ENCODE measurements around the gene MEIS1. TPM values are rescaled to one million over a fixed set of nuclear protein-coding genes. Genes with fewer than 3 reads are reported as not detected.
A peak's percentile ranks its signal among the peaks of the same experiment; 100 is the strongest.

MEIS1 gene
- total RNA-seq, 4 donors from 2014 or later = 25.9 to 129 (median 28.8) TPM

DNA sequence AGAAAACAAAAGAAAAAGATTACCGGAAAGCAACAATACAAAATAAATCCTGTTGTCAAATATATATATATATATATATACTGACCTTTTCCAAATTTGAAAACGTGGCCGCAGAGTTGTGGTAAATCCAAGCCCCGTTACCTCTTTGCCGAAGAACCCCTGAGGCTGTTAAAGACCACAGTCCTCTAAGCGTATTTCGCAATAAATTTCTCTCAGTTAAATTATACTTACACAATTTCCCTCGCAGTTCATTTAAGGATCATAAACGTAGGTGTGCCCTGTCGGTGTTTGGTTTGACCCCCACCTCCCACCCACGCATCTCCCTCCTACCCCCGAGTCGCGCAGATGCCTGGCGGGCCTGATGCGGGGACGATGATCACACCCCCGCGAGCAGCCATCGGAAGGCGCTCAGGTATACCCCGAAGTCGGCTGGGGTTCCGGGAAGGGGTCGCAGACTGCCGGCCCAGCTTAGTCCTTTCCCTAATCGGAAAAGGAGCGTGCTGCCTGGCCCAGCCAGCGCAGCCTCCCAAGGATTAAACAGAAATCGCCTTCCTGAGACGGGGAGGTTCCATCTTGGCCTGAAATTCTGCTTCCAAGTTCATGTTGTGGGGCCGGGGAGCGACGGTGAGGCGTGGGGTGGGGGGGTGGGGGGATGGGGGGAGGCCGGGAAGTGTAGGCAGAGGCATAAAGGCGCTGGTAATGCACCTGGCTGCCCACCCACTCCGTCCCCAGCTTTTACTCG lies 2.9 kb upstream of the MEIS1 start:
- 19 to 28% methylated on average over 7 to 34 of the region's 39 CpGs for WGBS, 2 donors (ENCODE audit: low coverage in 1 of 2)
- intact Hi-C loops (cut with DNase I; ENCODE audit: low total_unique reads) = loop anchor here (5.0 to 10.0 kb wide), 4 partner anchors 453 to 1413 kb away; no protein-coding TSS in a partner anchor
- TF ChIP-seq POLR2A (IDR thresholded peaks at IDR 0.05) = no peak
- TF ChIP-seq, protein P1, sequence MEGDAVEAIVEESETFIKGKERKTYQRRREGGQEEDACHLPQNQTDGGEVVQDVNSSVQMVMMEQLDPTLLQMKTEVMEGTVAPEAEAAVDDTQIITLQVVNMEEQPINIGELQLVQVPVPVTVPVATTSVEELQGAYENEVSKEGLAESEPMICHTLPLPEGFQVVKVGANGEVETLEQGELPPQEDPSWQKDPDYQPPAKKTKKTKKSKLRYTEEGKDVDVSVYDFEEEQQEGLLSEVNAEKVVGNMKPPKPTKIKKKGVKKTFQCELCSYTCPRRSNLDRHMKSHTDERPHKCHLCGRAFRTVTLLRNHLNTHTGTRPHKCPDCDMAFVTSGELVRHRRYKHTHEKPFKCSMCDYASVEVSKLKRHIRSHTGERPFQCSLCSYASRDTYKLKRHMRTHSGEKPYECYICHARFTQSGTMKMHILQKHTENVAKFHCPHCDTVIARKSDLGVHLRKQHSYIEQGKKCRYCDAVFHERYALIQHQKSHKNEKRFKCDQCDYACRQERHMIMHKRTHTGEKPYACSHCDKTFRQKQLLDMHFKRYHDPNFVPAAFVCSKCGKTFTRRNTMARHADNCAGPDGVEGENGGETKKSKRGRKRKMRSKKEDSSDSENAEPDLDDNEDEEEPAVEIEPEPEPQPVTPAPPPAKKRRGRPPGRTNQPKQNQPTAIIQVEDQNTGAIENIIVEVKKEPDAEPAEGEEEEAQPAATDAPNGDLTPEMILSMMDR (IDR thresholded peaks at IDR 0.05) = no peak
- TF ChIP-seq EP300 (IDR thresholded peaks at IDR 0.05; ENCODE audit: low read depth) = no peak
- TF ChIP-seq POLR2AphosphoS5 (IDR thresholded peaks at IDR 0.05) = no peak

DNA sequence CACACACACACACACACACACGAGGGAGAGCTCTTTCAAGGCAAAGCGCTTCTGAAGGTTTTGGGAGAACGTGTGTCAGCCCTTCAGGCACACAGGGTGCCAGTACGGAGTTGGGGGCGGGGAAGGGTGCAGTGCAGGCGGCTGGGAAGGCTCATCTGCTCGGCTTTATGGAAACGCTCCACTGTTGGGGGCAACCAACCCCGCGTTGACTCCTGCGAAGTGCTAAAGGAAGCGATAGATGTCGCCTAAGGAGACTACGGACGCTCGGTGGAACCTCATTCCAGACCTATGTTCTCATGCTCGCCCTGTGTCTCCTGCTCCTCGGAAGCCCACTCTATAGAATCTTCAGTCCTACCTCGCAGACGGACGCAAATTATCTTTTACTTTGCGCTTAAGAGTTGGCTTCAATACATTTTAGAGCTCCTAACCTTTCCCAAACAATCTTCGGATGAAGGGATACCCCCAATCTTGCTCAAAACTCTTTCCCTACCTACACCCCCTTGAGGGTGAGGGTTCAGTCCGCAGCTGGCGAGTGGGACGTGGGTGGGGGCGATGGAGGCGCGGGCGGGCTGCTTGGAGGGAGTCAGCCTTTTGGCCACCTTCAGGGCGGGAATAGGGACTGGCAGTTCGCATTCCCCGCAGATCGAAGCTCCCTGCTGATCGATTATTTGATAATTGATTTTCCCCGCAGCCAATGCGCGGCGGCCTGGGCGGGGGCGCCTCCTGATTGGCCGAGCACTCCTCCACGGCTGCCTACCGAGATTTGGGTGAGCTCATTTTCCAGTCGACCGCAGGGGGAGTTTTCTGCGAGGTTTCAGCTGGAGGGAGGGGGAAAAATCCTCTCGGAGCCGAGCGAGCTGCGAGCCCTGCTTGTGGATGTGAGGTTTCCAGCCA lies 1.9 kb upstream of the MEIS1 start:
- in situ Hi-C loops (cut with MboI; ENCODE audit: low pct_ligation_motif_present in 1 of 4, low pct_unique_long_range_greater_than_20kb in 1 of 4, low sequenced_read_pairs in 3 of 4) = loop anchor here in 3 of 4 donors (10.0 to 25.0 kb wide), 7 partner anchors 254 to 1604 kb away; no protein-coding TSS in a partner anchor
- DNase-seq = peak; percentile 70
- peaks cover 96% of the 10 kb centered on the region for H3K27me3 ChIP-seq
- H3K4me1 ChIP-seq = peaks cover 0 to 38% (median 14%) of the 10 kb centered on the region in 4 donors
- 6 to 13% methylated on average over 12 to 51 of the region's 51 CpGs for WGBS, 2 donors (ENCODE audit: low coverage in 1 of 2)
- intact Hi-C loops (cut with DNase I; ENCODE audit: low total_unique reads) = loop anchor here (5.0 to 10.0 kb wide), 4 partner anchors 452 to 1412 kb away; no protein-coding TSS in a partner anchor
- peak overlapping the region; percentile 48 to 77 (median 70) for H3K4me3 ChIP-seq
- TF ChIP-seq POLR2AphosphoS5 (IDR thresholded peaks at IDR 0.05) (peak; percentile 43 to 72 (median 70)), POLR2A (IDR thresholded peaks at IDR 0.05) (peak; percentile 33), EP300 (IDR thresholded peaks at IDR 0.05; ENCODE audit: low read depth) (no peak)
- peak overlapping the region; percentile 91 to 96 (median 93) for H3K27ac ChIP-seq
- no peaks in the 10 kb centered on the region for H3K36me3 ChIP-seq
- no peaks in the 10 kb centered on the region for H3K9me3 ChIP-seq

More for the DNA sequence above, 2.9 kb upstream of the MEIS1 start:
- Histone ChIP-seq H3K27ac (peak overlapping the region; percentile 91 to 96 (median 93)), H3K36me3 (no peaks in the 10 kb centered on the region), H3K9me3 (no peaks in the 10 kb centered on the region), H3K4me1 (peaks cover 0 to 38% (median 14%) of the 10 kb centered on the region in 4 donors), H3K4me3 (peak overlapping the region in 2 of 4 donors; percentile 48 to 73), H3K27me3 (peaks cover 96% of the 10 kb centered on the region)
- in situ Hi-C loops (cut with MboI; ENCODE audit: low pct_ligation_motif_present in 1 of 4, low pct_unique_long_range_greater_than_20kb in 1 of 4, low sequenced_read_pairs in 3 of 4) = loop anchor here in 3 of 4 donors (10.0 to 25.0 kb wide), 7 partner anchors 255 to 1605 kb away; no protein-coding TSS in a partner anchor
- DNase-seq = no peak

- Histone ChIP-seq H3K4me3 (peak overlapping the region; percentile 48 to 73 (median 68)), H3K27me3 (peaks cover 97% of the 10 kb centered on the region), H3K36me3 (no peaks in the 10 kb centered on the region), H3K27ac (peak overlapping the region; percentile 91 to 96 (median 93)), H3K4me1 (peaks cover 0 to 38% (median 14%) of the 10 kb centered on the region in 4 donors), H3K9me3 (no peaks in the 10 kb centered on the region)
- TF ChIP-seq, protein P1 (IDR thresholded peaks at IDR 0.05) = peak in 1 of 5 experiments; percentile 12
- no peak for TF ChIP-seq POLR2A (IDR thresholded peaks at IDR 0.05)
- in situ Hi-C loops (cut with MboI; ENCODE audit: low pct_ligation_motif_present in 1 of 4, low pct_unique_long_range_greater_than_20kb in 1 of 4, low sequenced_read_pairs in 3 of 4) = loop anchor here in 3 of 4 donors (10.0 to 25.0 kb wide), 7 partner anchors 254 to 1604 kb away; no protein-coding TSS in a partner anchor
- WGBS, 2 donors (ENCODE audit: low coverage in 1 of 2) = 0 to 5% methylated on average over 7 of the region's 7 CpGs
- no peak for DNase-seq
- intact Hi-C loops (cut with DNase I; ENCODE audit: low total_unique reads) = loop anchor here (5.0 to 10.0 kb wide), 4 partner anchors 451 to 1411 kb away; no protein-coding TSS in a partner anchor
Observed at GRCh38 chr2:66433695-66433944, 1.3 kb upstream of the MEIS1 start.

DNA sequence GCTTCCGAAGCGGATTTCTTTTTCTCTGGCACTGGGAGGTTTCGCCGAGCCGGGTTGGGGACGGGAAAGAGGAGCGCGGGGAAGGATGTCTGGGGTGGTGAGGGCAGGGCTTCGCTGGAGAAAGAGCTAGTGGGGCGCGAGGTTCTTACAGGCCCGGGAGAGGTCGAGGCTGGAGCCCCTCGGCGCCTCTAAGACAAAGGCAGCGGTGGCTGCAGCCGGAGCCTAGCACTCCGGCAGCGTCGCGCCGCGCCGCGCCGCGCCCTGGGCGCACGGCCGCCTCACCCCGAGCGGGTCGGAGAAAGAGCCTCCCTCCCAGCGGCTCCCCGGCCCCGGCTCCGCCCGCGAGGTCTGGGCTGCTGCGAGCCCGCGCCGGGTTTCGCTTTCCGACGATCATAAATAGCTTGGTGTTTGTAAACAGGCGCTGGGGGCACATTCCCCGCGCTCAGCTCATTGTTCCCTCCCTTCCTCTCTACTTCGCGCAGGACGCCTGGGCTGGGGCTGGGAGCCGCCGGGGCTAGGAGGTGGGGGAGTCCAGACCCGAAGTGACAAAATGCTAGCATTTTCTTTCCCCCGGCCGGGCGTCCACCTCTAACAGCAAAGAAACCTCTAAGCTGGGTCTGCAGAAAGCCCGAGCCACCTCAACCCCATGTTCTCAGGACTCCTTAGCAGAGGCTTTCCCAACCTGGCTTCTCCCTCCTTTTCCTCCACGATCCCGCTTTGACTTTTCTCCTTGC lies 813 bp upstream of the MEIS1 start:
- H3K27me3 ChIP-seq = peaks cover 95% of the 10 kb centered on the region
- in situ Hi-C loops (cut with MboI; ENCODE audit: low pct_ligation_motif_present in 1 of 4, low pct_unique_long_range_greater_than_20kb in 1 of 4, low sequenced_read_pairs in 3 of 4) = loop anchor here in 3 of 4 donors (10.0 to 25.0 kb wide), 7 partner anchors 253 to 1603 kb away; no protein-coding TSS in a partner anchor
- intact Hi-C loops (cut with DNase I; ENCODE audit: low total_unique reads) = loop anchor here (5.0 to 10.0 kb wide), 4 partner anchors 451 to 1411 kb away; no protein-coding TSS in a partner anchor
- DNase-seq = peak; percentile 53
- H3K9me3 ChIP-seq = no peaks in the 10 kb centered on the region
- WGBS, 2 donors (ENCODE audit: low coverage in 1 of 2) = 0 to 6% methylated on average over 1 to 32 of the region's 61 CpGs
- TF ChIP-seq POLR2A (IDR thresholded peaks at IDR 0.05) = no peak
- TF ChIP-seq POLR2AphosphoS5 (IDR thresholded peaks at IDR 0.05) = peak in 2 of 3 donors; percentile 49 to 70
- peaks cover 0 to 38% (median 14%) of the 10 kb centered on the region in 4 donors for H3K4me1 ChIP-seq
- H3K4me3 ChIP-seq = peak overlapping the region; percentile 48 to 73 (median 68)
- H3K27ac ChIP-seq = peak overlapping the region; percentile 91 to 96 (median 93)
- no peaks in the 10 kb centered on the region for H3K36me3 ChIP-seq

Data from transverse colon (tissue), 4 donors.